ENCODE results near the gene CDH13.

CDH13 gene

GRCh38 chr16:83162791-83163190, 536.0 kb downstream of the CDH13 start:
- H3K9me2 ChIP-seq (replicated peaks; ENCODE audit: insufficient read depth, low read length): no peaks in the 10 kb centered on the region
- no peak overlapping the region for H2AFZ ChIP-seq (ENCODE audit: low read length)
- no peaks in the 10 kb centered on the region for H3K36me3 ChIP-seq (replicated peaks; ENCODE audit: insufficient read depth, low read length)
- H3K9me3 ChIP-seq (replicated peaks; ENCODE audit: insufficient read depth, low read length): no peaks in the 10 kb centered on the region
- no peaks in the 10 kb centered on the region for H3K4me1 ChIP-seq (ENCODE audit: low read length)
- DNase-seq: no peak
- no peaks in the 10 kb centered on the region for H3K27me3 ChIP-seq (replicated peaks; ENCODE audit: insufficient read depth, low read length)
- no peak for TF ChIP-seq EZH2phosphoT487 (IDR thresholded peaks at IDR 0.05; ENCODE audit: low read length)
- TF ChIP-seq CTCF (IDR thresholded peaks at IDR 0.05; ENCODE audit: low read length): no peak
- no peak for TF ChIP-seq EZH2 (optimal IDR thresholded peaks at IDR 0.05; ENCODE audit: low read depth, low read length)
- H3K9ac ChIP-seq (ENCODE audit: low read length): no peak overlapping the region
- no peak overlapping the region for H3K27ac ChIP-seq (ENCODE audit: low read length)
- no peak overlapping the region for H3K4me2 ChIP-seq (ENCODE audit: low read depth, low read length)
- H3K4me3 ChIP-seq (ENCODE audit: low read length): no peak overlapping the region
- H3F3A ChIP-seq (ENCODE audit: insufficient read depth, low read length): no peaks in the 10 kb centered on the region
- H3K79me2 ChIP-seq (ENCODE audit: low read length): no peaks in the 10 kb centered on the region
- H4K20me1 ChIP-seq (ENCODE audit: insufficient read depth, low read length): no peaks in the 10 kb centered on the region

- Histone ChIP-seq H4K20me1 (ENCODE audit: insufficient read depth, low read length) (no peaks in the 10 kb centered on the region), H3F3A (ENCODE audit: insufficient read depth, low read length) (no peaks in the 10 kb centered on the region), H3K4me1 (ENCODE audit: low read length) (no peaks in the 10 kb centered on the region), H3K9ac (ENCODE audit: low read length) (no peak overlapping the region), H3K4me2 (ENCODE audit: low read depth, low read length) (no peak overlapping the region), H3K4me3 (ENCODE audit: low read length) (no peak overlapping the region), H3K9me2 (replicated peaks; ENCODE audit: insufficient read depth, low read length) (no peaks in the 10 kb centered on the region), H3K27ac (ENCODE audit: low read length) (no peak overlapping the region), H3K36me3 (replicated peaks; ENCODE audit: insufficient read depth, low read length) (no peaks in the 10 kb centered on the region), H3K79me2 (ENCODE audit: low read length) (no peaks in the 10 kb centered on the region), H2AFZ (ENCODE audit: low read length) (no peak overlapping the region), H3K27me3 (replicated peaks; ENCODE audit: insufficient read depth, low read length) (no peaks in the 10 kb centered on the region), H3K9me3 (replicated peaks; ENCODE audit: insufficient read depth, low read length) (no peaks in the 10 kb centered on the region)
- TF ChIP-seq CTCF (IDR thresholded peaks at IDR 0.05; ENCODE audit: low read length): no peak
- TF ChIP-seq EZH2phosphoT487 (IDR thresholded peaks at IDR 0.05; ENCODE audit: low read length): no peak
- no peak for TF ChIP-seq EZH2 (optimal IDR thresholded peaks at IDR 0.05; ENCODE audit: low read depth, low read length)
- DNase-seq: no peak
Observed at GRCh38 chr16:83164816-83165215, 538.0 kb downstream of the CDH13 start.

GRCh38 chr16:83171396-83171795, 544.6 kb downstream of the CDH13 start:
- Histone ChIP-seq H3K36me3 (replicated peaks; ENCODE audit: insufficient read depth, low read length) (no peaks in the 10 kb centered on the region), H3K9me3 (replicated peaks; ENCODE audit: insufficient read depth, low read length) (no peaks in the 10 kb centered on the region), H4K20me1 (ENCODE audit: insufficient read depth, low read length) (no peaks in the 10 kb centered on the region), H2AFZ (ENCODE audit: low read length) (no peak overlapping the region), H3K27ac (ENCODE audit: low read length) (no peak overlapping the region), H3K4me1 (ENCODE audit: low read length) (no peaks in the 10 kb centered on the region), H3K4me3 (ENCODE audit: low read length) (no peak overlapping the region), H3K9ac (ENCODE audit: low read length) (no peak overlapping the region), H3K27me3 (replicated peaks; ENCODE audit: insufficient read depth, low read length) (no peaks in the 10 kb centered on the region), H3K9me2 (replicated peaks; ENCODE audit: insufficient read depth, low read length) (no peaks in the 10 kb centered on the region), H3K4me2 (ENCODE audit: low read depth, low read length) (no peak overlapping the region), H3K79me2 (ENCODE audit: low read length) (no peaks in the 10 kb centered on the region), H3F3A (ENCODE audit: insufficient read depth, low read length) (no peaks in the 10 kb centered on the region)
- DNase-seq: no peak
- no peak for TF ChIP-seq EZH2phosphoT487 (IDR thresholded peaks at IDR 0.05; ENCODE audit: low read length)
- no peak for TF ChIP-seq CTCF (IDR thresholded peaks at IDR 0.05; ENCODE audit: low read length)
- TF ChIP-seq EZH2 (optimal IDR thresholded peaks at IDR 0.05; ENCODE audit: low read depth, low read length): no peak
